HG02870 (cell line): Measurements from ENCODE around the gene SLC7A9.
"Not testable (repeated sequence)": the region's sequence is repeated elsewhere in the genome, so short reads cannot be mapped to it uniquely, and the experiment has no call there.

Source experiments
- ATAC-seq: cut with Tn5 transposase; IDR thresholded peaks from one replicate; pipeline ENCODE4 v1.9.1; 2021; ENCODE audit warnings: mild to moderate bottlenecking, moderate library complexity; ENCODE audit not compliant: unreplicated experiment

SLC7A9 gene

GRCh38 chr19:32886241-32886640 is 16.7 kb upstream of the SLC7A9 start:
- ATAC-seq = no peak

DNA sequence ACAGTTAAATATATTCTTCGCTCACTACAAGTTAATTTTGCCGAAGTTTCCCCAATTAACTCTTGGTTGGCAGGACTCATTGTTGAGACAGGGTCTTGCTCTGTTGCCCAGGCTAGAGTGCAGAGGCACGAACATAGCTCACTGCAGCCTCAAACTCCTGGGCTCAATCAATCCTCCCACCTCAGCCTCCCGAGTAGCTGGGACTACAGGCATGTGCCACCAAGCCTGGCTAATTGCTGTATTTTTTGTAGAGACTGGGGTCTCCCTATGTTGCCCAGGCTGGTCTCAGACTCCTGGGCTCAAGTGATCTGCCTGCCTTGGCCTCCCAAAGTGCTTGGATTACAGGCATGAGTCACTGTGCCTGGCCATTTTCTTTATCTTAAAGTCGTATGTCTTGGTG is 15.7 kb upstream of the SLC7A9 start:
- ATAC-seq = not testable (repeated sequence)

- no peak for ATAC-seq
Measured at GRCh38 chr19:32881766-32882165, 12.2 kb upstream of the SLC7A9 start.

- ATAC-seq = no peak
Measured at GRCh38 chr19:32880622-32881021, 11.1 kb upstream of the SLC7A9 start.

GRCh38 chr19:32879741-32880140 is 10.2 kb upstream of the SLC7A9 start:
- ATAC-seq = no peak

DNA sequence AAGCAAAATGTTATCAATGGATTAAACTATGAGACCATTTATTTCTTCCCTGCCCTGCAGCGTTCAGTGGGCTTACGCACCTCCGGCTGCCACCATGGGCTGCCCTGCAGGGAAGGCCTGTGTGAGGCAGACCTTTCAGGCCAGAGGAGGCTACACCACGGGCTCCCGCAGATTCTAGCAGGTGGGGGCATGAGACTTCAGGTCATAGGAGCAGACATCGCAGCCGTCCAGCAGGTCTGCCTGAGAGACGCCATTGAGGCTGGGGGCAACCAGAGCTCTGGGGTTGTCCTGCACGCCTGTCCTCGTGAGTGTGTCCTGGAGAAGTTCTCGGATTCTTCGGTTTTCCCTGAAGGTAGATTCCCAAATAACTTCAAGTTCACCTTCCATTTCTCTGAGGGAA is 9.4 kb upstream of the SLC7A9 start:
- no peak for ATAC-seq

GRCh38 chr19:32877977-32878745 is 8.6 kb upstream of the SLC7A9 start:
- ATAC-seq = no peak

DNA sequence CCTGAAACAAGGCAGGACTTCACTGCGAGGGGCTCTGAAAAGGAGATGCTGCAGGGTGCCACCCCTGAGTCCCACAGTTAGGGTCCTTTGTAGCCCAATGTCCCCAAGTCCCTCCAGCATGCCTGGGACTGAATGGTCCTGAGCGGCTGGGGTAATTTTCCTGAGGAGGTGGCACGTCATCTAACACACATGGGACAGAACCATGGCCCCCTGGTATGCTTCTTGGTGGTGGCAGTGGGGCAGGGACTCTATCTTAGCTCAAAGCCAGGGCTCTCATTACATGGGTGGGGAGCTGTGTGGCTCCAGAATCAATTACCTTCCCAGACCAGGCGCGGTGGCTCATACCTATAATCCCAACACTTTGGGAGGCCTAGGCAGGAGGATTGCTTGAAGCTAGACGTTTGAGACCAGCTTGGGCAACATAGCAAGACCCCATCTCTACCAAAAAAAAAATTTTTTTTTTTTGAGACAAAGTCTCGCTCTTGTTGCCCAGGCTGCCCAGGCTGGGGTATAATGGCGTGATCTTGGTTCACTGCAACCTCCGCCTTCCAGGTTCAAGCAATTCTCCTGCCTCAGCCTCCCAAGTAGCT is 7.9 kb upstream of the SLC7A9 start:
- ATAC-seq = no peak

DNA sequence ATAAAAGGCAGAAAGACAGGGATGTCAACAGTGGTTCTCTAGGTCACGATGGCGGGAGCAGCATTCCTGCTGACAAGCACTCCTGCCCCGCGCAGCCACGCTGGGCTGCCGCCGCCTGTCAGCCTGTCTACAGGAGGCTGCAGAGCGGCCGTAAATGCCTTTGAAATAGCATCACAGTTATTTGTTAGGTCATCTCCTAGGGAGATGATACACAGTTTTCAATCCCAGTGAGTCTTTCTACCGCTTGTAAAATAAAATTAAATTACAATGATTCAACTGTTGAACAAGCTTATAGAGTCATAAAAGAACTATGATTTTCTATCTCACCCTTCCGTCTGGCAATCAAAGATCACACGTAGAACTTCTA is 7.3 kb upstream of the SLC7A9 start:
- no peak for ATAC-seq

DNA sequence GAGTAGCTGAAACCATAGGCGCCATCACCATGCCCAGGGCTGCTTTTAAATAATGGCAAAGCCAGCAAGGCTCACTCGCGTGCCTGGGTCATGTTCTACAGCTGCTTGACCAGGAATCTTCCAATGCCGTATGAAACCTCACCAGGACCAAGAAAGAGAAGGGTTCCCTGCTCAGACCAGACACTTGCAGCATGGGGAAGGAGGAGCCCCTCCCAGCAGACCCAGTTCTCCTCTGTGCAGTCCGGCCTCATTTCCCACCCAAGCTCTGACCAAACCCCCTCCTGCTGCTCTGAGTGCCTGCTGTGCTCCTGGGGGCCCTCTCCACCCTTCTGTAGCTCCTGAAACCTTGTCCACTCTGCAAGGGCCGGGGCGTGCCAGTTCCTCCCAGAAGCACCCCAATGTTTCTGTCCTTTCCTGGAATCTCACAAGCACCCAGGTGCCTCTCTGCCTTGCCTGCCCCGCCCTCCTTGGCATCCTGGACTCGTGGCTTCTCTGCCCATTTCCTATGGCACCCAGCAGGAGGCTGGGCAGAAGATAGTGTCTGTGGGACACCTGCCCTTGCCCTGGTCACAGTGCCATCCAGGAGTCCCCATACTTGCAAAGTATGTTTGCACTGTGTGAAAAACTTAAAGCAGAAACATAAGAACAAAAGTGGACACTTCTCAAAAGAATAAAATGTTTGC is 6.8 kb upstream of the SLC7A9 start:
- ATAC-seq = no peak

DNA sequence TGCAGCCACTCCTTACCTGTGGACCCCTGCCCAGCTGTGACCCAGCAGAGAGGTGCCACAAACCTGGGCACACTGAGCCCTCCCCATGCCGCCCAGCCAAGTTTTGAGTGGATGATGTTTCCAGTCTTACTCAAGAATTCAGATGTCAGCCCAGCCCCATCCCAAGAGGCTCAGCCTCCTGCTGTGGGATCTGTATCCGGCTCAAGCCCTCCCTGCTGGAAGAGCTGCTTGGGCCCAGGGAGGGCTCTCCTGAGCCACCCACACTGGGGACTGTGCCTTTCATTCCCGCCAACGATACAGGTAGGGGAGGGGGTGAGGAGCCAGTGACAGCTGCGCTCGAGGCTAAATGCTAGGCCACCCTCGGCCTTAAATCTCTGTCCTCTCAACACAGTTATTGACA is 5.9 kb upstream of the SLC7A9 start:
- no peak for ATAC-seq

DNA sequence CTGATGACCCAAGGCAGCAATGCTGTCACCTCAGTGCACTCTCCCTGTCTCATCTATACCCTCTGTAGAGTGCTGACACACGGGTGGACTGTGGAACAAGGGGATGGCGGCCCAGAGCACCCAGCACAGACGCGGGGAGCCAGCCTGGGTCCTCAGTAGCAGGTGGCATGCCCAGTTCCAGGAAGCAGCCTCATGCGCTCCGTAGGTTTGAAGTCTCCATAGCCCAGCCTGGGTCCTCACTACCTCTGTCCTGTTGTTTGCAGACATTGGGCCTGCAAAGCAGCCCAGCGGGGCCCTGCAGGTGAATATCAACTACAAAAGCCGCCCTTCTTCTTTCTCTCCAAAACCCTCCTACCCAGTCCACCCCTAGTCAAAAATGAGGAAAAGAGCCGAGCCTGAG is 5.0 kb upstream of the SLC7A9 start:
- ATAC-seq = no peak

- no peak for ATAC-seq
Measured at GRCh38 chr19:32873247-32873959, 3.8 kb upstream of the SLC7A9 start.

DNA sequence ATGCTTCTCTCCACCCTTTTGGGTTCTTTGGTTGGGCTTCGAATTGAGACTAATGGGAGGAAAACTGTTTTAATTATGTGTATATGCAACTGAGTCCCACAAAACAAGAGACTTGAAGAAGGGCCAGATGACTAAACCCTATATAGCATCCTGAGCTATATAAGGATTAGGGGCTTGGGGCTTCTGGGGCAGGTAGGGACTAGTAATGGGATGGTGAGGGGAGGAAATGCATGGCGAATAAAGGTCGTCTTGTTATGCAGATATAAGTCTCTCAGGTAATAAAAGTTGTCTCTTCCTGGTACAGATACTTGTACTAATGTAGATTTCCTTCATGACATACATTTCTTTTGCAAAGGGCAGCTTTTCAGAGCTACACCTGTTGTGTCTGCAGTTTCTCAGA is 2.8 kb upstream of the SLC7A9 start:
- no peak for ATAC-seq

GRCh38 chr19:32870981-32871451 is 1.4 kb upstream of the SLC7A9 start:
- ATAC-seq = no peak

DNA sequence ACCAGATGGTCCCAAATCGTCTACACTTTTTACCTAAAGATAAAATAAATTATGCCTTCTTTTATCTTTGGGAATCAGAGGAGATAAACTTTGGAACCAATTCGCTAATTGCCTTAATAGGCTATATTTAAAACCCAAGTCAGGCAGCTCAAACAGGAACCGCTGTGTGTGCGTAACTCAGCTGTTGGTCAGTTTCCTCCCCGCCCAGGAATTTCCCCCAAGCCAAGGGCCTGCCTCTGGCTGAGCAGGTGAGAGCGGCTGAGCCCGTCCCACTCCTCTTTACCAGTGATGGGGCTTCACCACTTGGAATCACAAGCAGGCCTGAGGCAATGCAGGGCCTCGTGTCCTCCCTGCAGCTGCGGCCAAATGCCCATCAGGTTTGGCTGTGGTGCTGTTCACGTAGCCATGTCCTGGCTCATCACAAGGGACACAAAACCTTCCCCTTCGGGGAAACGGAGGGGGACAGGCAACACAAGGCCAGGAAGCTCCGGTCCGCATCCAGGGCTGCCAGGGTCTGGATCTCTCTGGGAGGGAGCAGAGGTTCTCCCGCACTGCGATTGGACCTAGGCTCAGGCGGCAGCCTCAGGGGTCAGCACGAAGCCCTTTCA is 503 bp upstream of the SLC7A9 start:
- no peak for ATAC-seq

DNA sequence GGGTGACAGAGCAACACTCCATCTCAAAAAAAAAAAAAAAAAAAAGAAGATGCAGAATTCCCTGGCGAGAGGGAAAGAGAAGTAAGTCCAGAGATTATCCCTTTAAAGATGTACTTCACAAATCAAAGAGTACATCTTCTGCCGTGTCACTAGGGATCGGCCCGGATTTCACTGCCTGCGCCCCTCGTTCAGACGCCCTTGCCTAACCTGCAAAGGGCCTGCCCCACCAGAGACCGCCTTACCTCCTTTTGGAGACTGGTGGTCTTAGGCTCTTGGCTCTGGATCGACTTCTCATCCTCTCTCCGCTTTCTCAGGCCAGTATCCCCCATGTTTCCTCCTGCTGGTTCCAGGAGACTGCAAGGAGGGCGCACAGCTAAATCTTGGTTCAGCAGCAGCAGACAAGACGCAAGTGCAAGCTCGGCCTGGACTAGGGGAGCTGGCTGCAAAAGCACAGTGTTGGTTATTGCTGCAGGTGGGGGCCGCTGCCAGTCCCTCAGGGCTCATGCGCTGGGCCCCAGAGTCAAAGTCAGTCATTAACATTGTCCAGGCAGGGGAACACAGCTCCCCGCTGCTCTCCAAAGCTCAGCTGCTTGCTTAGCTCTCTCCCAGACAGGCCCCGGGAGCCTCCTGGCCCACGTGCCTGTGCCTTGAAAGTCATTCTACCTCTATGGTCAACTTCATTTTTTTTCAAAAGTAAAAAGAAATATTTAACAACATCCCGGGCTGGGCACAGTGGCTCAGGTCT is 1.2 kb downstream of the SLC7A9 start:
- ATAC-seq = no peak

- not testable (repeated sequence) for ATAC-seq
Measured at GRCh38 chr19:32867436-32867835, 2.1 kb downstream of the SLC7A9 start.

- ATAC-seq = no peak
Measured at GRCh38 chr19:32866564-32867265, 2.9 kb downstream of the SLC7A9 start.

DNA sequence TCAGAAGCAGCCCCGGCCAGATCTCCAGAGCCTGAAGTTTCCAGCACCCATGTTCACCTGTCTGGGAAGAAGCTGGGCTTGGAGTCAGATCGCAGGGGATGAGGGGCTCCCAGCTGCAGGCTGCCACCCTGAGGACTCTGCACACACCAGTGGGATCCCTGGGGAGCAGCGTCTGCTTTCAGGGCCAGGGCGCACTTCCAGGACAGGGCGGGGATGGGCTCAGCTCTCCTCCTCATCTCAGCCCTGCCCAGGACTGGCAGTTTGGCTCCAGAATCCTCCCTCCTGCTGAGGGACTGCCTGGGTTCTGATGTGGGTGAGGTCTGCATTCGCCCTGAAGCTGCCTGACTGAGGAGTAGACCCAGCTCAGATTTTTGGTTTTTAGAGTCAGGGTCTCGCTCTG is 3.5 kb downstream of the SLC7A9 start:
- ATAC-seq = no peak
